ENCODE data around the gene TMEM33. TPM values are rescaled to one million over a fixed set of nuclear protein-coding genes. Genes with fewer than 3 reads are reported as not detected.

TMEM33 gene
- total RNA-seq, 1 experiment from 2014 or later, result 70.3 TPM

- Histone ChIP-seq H3K9me2 (replicated peaks; ENCODE audit: low read length) (no peaks in the 10 kb centered on the region), H3K36me3 (ENCODE audit: low read depth, low read length) (peaks cover 13% of the 10 kb centered on the region), H3K4me3 (ENCODE audit: low read length) (peak overlapping the region; percentile 88), H3K4me2 (ENCODE audit: low read length) (peak overlapping the region; percentile 90), H3K27ac (ENCODE audit: low read length) (peak overlapping the region; percentile 79), H3K79me2 (ENCODE audit: low read length) (peaks cover 55% of the 10 kb centered on the region), H4K20me1 (ENCODE audit: low read length) (peaks cover 17% of the 10 kb centered on the region; the same call in 1 of the 2 replicates), H3K9me3 (ENCODE audit: low read length) (no peaks in the 10 kb centered on the region), H2AFZ (ENCODE audit: low read length) (peak overlapping the region; percentile 81), H3K4me1 (ENCODE audit: insufficient read depth, low read length) (peaks cover 27% of the 10 kb centered on the region), H3K27me3 (ENCODE audit: low read length) (no peaks in the 10 kb centered on the region), H3K9ac (ENCODE audit: low read length) (peak overlapping the region; percentile 94), H3F3A (ENCODE audit: low read length, unreplicated experiment) (no peaks in the 10 kb centered on the region)
- TF ChIP-seq CTCF (conservative IDR thresholded peaks at IDR 0.05; ENCODE audit: low read depth, low read length), result no peak
- no peak for TF ChIP-seq EZH2 (IDR thresholded peaks at IDR 0.05; ENCODE audit: low read length, unreplicated experiment)
- TF ChIP-seq EZH2phosphoT487 (IDR thresholded peaks at IDR 0.05; ENCODE audit: borderline replicate concordance, low read length), result no peak
- peak; percentile 20 for ATAC-seq
- peak; percentile 26 for DNase-seq
- no TSS peak for BruUV-seq (replicated peaks)
- CTCF ChIA-PET, result no interaction called here
- intact Hi-C loops (cut with micrococcal nuclease), result loop anchor here (2.0 kb wide), 1 partner anchor 39 kb away; no protein-coding TSS in a partner anchor
- POLR2A ChIA-PET (ENCODE audit: unreplicated experiment), result no interaction called here
These were observed 408 bp downstream of the TMEM33 start for GRCh38 chr4:41935652-41936021.

GRCh38 chr4:41939016-41939626, 3.9 kb downstream of the TMEM33 start:
- no peak overlapping the region for H3K4me2 ChIP-seq (ENCODE audit: low read length)
- H3K9me3 ChIP-seq (ENCODE audit: low read length), result no peaks in the 10 kb centered on the region
- H3K9ac ChIP-seq (ENCODE audit: low read length), result no peak overlapping the region
- H3F3A ChIP-seq (ENCODE audit: low read length, unreplicated experiment), result no peaks in the 10 kb centered on the region
- POLR2A ChIA-PET (ENCODE audit: unreplicated experiment), result no interaction called here
- no peak overlapping the region for H2AFZ ChIP-seq (ENCODE audit: low read length)
- intact Hi-C loops (cut with micrococcal nuclease), result no loop called here
- no peak for TF ChIP-seq EZH2 (IDR thresholded peaks at IDR 0.05; ENCODE audit: low read length, unreplicated experiment)
- no peak for TF ChIP-seq EZH2phosphoT487 (IDR thresholded peaks at IDR 0.05; ENCODE audit: borderline replicate concordance, low read length)
- no peak for TF ChIP-seq CTCF (conservative IDR thresholded peaks at IDR 0.05; ENCODE audit: low read depth, low read length)
- no peak overlapping the region for H3K4me3 ChIP-seq (ENCODE audit: low read length)
- peaks cover 77% of the 10 kb centered on the region for H3K79me2 ChIP-seq (ENCODE audit: low read length)
- ATAC-seq, result no peak
- CTCF ChIA-PET, result no interaction called here
- BruUV-seq (replicated peaks), result no TSS peak
- no peaks in the 10 kb centered on the region for H3K27me3 ChIP-seq (ENCODE audit: low read length)
- no peak overlapping the region for H3K27ac ChIP-seq (ENCODE audit: low read length)
- H3K36me3 ChIP-seq (ENCODE audit: low read depth, low read length), result peaks cover 25% of the 10 kb centered on the region
- peak; percentile 26 for DNase-seq
- no peaks in the 10 kb centered on the region for H3K9me2 ChIP-seq (replicated peaks; ENCODE audit: low read length)
- H3K4me1 ChIP-seq (ENCODE audit: insufficient read depth, low read length), result peaks cover 27% of the 10 kb centered on the region
- peaks cover 17% of the 10 kb centered on the region; the same call in 1 of the 2 replicates for H4K20me1 ChIP-seq (ENCODE audit: low read length)

GRCh38 chr4:41940834-41941233, 5.6 kb downstream of the TMEM33 start:
- intact Hi-C loops (cut with micrococcal nuclease), result no loop called here
- Histone ChIP-seq H3K36me3 (ENCODE audit: low read depth, low read length) (peaks cover 28% of the 10 kb centered on the region), H3K4me1 (ENCODE audit: insufficient read depth, low read length) (peaks cover 21% of the 10 kb centered on the region), H3K9me2 (replicated peaks; ENCODE audit: low read length) (no peaks in the 10 kb centered on the region), H3K4me3 (ENCODE audit: low read length) (no peak overlapping the region), H3K27ac (ENCODE audit: low read length) (no peak overlapping the region), H3K9ac (ENCODE audit: low read length) (no peak overlapping the region), H3K4me2 (ENCODE audit: low read length) (no peak overlapping the region), H3F3A (ENCODE audit: low read length, unreplicated experiment) (no peaks in the 10 kb centered on the region), H2AFZ (ENCODE audit: low read length) (no peak overlapping the region), H3K79me2 (ENCODE audit: low read length) (peaks cover 73% of the 10 kb centered on the region), H3K27me3 (ENCODE audit: low read length) (no peaks in the 10 kb centered on the region), H3K9me3 (ENCODE audit: low read length) (no peaks in the 10 kb centered on the region), H4K20me1 (ENCODE audit: low read length) (peaks cover 17% of the 10 kb centered on the region; the same call in 1 of the 2 replicates)
- DNase-seq (peak; percentile 21), ATAC-seq (peak; percentile 61)
- ChIA-PET CTCF (no interaction called here), POLR2A (ENCODE audit: unreplicated experiment) (interaction anchor here (0.6 kb wide), 1 partner anchor 36 kb away, joined by 3 read pairs; no protein-coding TSS in a partner anchor)
- no TSS peak for BruUV-seq (replicated peaks)
- no peak for TF ChIP-seq EZH2phosphoT487 (IDR thresholded peaks at IDR 0.05; ENCODE audit: borderline replicate concordance, low read length)
- no peak for TF ChIP-seq EZH2 (IDR thresholded peaks at IDR 0.05; ENCODE audit: low read length, unreplicated experiment)
- no peak for TF ChIP-seq CTCF (conservative IDR thresholded peaks at IDR 0.05; ENCODE audit: low read depth, low read length)

All from PC-3 (cell line).